NCI-H128 (cell line): Measurements from ENCODE around the gene DNMT3L.
A peak's percentile ranks its signal among the peaks of the same experiment; 100 is the strongest.
"Not testable (repeated sequence)": the region's sequence is repeated elsewhere in the genome, so short reads cannot be mapped to it uniquely, and the experiment has no call there.

ENCODE experiments used
- DNase-seq: peaks from one replicate; lab custom pipeline; 2025; ENCODE audit not compliant: unreplicated experiment; lab: John Stamatoyannopoulos, UW

Gene DNMT3L

GRCh38 chr21:44261675-44262295 is at the start of gene DNMT3L:
Gene DNMT3L, minus strand, starts transcription at chr21:44261897. Its CDS starts 638 bp downstream, at chr21:44261259.
- no peak for DNase-seq

DNA sequence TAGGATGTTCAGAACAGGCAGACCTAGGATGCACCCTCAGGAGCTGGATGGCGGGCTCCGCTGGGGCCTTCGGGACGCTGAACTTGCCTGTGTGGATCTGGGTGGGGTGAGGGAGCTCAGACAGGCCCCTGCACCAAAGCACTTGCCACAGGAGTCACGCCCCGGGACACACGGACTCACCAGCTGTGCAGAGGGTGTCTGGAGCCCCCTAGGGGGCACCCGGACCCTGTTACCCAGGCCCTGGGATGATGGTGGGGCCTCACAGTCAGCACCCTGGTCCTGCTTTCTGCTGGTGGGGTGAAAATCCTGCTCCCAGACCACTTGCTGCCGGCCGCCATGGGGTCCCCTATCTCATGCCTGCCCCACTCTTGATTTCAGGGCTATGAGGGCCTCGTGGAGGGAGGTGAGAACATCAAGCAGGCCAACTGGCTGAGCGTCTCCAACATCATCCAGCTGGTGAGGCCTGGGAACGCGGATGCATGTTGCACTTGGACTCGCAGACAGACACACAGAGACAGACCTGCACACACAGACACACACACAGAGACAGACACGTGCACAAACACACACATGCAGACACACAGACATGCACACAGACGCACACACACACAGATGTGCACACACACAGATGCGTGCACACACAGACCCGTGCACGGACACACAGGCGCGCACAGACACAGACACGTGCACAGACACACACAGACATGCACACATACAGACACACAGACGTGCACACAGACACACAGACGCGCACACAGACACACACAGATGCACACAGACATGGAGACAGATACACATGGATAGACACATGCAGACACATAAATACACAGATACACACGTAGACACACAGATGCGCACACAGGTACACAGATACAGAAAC is 49.2 kb upstream of the DNMT3L start:
- no peak for DNase-seq

GRCh38 chr21:44306936-44307704 is 45.4 kb upstream of the DNMT3L start:
- DNase-seq: no peak

DNA sequence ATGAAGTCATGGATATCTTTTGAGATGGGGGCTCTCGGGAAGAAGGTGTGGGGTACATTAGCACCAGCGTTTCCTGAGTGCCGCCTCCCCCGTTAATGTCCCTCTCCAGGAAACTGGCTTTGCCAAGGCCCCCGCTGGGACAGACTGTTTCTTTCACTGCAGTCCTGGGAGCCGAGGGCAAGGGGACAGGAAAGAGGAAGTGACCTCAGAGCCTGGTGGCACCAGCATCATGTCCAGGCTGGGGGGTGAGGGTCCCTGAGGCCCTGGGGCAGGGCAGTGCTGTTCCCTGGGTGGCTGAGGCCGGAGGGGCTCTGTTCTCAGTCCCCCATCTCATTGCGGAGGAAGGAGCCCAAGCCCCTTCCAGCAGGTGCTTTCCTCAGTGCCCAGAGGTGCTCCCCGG is 44.0 kb upstream of the DNMT3L start:
- no peak for DNase-seq

- no peak for DNase-seq
Measured at GRCh38 chr21:44304877-44305293, 43.2 kb upstream of the DNMT3L start.

DNA sequence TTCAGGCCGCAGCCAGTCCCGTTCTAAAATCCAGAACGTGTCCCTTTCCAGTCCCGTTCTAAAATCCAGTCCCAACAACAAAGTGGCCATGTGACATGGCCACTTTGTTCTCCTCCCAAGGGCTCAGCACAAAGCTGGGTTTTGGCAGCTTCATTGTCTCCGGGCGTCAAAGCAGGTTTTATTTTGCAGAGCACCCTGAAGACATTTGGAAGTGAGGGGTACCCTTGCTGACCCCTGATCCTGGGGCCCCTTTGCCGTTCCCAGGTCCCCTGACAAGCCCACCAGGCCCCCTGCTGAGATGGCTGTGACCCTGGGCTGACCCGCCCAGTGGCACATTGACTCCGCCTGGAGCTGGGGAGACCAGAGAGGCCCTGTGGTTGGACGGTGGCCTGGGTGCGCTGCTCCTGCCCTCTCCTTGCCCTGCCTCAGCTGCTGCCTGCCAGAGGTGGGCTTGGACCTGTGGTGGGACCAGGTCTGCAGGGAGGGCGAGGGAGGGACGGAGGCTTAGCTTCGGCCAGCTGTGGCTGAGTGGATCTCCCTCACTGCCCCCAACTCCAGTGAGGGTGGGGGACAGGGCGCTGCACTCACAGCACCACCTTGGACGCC is 42.4 kb upstream of the DNMT3L start:
- no peak for DNase-seq

DNA sequence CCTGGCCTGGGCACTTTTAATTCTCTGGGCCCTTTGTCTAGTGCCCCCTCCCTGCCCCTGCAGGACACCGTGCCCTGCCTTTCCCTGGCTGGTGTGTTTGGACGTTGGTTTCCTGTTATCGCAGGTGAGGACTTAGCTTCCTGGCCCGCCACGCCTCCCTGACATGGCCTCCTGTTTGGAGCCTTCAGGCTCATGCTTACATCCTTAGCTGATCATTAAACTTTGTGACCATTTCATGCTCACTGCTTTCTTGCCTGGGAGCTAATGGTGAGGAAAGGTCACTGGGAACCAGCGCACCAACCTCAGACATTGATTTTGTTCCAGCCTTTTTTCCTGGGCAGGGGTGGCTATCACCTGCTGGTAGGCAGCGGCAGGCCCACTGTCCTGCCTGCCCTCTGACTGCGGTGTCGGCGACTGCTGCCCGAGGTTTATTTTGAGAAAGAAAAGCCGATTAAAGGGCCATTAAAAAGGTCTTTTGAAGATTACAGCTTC is 41.8 kb upstream of the DNMT3L start:
- DNase-seq: no peak

- DNase-seq: not testable (repeated sequence)
Measured at GRCh38 chr21:44302573-44303401, 41.1 kb upstream of the DNMT3L start.

DNA sequence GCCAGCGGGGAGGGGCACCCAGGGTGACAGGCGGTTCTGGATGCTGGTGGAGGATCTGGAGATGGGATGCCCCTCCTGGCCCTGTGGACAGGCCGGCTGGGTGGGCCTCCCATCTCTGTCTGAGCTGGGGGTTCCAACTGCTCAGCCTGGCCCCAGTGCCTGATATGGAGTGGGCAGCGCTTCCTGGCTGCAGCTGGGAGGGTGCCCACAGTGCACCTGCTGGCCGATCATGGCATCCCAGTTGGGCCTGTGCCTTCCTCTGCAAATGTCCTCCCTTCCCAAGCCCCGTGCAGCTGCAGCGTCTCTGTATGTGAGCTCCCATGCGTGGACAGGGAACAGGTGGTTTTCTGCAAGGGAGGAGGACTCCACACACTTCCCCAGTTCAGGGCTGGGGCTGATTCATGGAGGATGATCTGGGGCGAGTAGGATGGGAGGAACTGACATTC is 40.3 kb upstream of the DNMT3L start:
- no peak for DNase-seq

DNA sequence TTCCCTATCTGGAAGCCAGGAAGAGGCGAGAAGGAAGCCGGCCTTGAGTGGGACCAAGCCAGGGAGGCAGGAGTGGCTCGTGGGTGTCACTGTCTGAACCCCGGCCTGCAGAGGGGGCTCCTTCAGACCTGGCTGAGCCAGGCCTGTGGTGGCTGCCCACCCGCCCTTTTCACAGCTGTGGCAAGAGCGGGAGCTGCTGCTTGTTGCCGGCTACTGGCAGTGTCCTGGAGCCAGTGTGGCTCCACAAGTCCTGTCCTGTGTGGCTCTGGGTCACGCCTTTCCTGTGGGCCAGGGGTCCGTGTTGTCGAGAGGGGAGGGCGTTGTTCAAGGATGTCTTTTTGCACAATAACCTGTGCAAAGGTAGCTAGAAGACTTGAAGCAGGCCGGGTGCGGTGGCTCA is 39.4 kb upstream of the DNMT3L start:
- no peak for DNase-seq

GRCh38 chr21:44300262-44300959 is 38.7 kb upstream of the DNMT3L start:
- DNase-seq: no peak

GRCh38 chr21:44299458-44300261 is 38.0 kb upstream of the DNMT3L start, which contains the start of gene PFKL:
Gene PFKL, plus strand, starts transcription at chr21:44300053. Its CDS starts 53 bp downstream, at chr21:44300106.
- DNase-seq: no peak

DNA sequence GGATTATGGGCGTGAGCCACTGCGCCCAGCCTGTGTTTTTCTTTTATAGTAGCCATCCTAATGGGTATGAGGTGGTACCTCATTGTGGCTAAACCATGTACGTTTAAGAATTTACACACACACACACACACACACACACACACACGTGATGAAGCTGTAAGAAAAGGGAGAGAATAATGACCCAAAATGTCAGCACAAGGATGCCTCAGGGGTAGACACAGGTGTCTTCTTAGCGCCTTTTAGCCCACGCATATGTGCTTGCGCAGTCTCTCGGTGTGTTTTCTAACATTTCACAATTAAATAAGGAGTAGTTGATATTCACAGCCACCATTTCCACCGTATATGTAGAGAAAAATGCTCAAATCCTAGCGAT is 37.4 kb upstream of the DNMT3L start:
- no peak for DNase-seq

DNA sequence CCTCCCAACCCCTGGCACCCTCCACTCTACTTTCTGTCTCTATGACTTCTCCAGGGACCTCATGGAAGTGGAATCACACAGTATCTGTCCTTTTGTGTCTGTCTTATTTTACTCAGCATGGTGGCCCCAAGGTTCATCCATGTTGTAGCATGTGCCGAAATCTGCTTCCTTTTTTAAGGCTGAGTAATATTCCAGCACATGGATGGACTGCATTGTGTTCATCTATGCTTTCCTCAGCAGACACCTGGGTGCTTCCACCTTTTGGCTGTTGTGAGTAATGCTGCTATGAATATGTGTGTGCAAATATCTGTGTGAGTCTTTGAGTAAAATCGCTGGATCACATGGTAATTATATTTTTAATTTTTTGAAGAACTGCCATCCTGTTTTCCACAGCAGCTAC is 36.6 kb upstream of the DNMT3L start:
- DNase-seq: no peak

DNA sequence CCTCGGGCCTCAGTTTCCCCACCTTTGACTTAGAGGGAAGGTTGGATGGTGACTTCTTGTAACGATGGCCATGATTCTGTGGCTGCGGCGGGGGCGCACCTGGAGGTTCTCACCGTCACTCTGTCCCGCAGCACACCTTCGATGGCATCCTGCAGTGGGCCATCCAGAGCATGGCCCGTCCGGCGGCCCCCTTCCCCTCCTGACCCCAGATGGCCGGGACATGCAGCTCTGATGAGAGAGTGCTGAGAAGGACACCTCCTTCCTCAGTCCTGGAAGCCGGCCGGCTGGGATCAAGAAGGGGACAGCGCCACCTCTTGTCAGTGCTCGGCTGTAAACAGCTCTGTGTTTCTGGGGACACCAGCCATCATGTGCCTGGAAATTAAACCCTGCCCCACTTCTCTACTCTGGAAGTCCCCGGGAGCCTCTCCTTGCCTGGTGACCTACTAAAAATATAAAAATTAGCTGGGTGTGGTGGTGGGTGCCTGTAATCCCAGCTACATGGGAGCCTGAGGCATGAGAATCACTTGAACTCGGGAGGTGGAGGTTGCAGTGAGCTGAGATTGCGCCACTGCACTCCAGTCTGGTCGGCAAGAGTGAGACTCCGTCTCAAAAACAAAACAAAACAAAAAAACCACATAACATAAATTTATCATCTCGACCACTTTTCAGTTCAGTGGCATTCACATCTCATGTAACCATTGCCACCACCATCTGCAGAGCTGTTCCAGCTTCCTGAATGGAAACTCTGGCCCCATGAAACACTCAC is 36.0 kb upstream of the DNMT3L start:
- DNase-seq: peak; percentile 80

DNA sequence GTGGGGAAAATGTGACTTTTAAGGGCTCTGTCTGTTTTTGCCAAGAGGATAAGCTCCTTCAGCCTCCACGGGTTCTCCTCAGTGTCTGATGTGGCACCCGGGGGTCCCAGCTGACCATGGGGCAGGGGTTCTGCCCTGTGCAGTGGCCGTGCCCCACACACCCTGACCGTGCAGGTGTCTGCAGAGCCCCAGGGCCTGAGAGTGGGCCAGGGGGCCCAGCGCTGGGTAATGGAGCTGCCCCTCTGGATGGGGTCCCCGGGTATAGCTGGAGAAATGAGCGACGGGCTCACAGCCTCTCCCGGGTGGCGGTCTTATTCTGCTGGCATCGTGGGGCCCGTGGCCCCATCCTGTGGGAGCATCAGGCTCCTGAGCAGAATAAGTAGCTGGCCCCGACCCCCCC is 35.2 kb upstream of the DNMT3L start:
- no peak for DNase-seq

DNA sequence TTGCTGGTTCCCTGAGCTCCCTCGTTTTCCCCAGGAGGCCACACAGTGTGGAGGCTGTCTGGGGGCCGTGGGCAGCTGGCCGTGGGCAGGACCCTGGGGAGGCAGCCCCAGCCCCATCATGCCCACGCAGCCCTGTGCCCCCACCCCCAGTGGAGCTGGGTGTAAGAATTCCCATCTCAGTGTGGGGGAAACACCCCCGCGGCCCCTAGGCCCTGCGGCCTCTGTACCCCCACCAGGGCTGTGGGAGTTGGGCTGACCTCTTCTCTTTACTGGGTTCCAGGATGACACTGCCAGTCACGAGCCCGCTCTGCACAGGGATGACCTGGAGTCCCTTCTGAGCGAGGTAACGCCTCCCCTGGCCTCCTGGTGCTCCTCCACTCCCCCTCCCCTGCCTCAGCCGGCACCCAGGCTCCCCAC is 34.4 kb upstream of the DNMT3L start:
- no peak for DNase-seq

DNA sequence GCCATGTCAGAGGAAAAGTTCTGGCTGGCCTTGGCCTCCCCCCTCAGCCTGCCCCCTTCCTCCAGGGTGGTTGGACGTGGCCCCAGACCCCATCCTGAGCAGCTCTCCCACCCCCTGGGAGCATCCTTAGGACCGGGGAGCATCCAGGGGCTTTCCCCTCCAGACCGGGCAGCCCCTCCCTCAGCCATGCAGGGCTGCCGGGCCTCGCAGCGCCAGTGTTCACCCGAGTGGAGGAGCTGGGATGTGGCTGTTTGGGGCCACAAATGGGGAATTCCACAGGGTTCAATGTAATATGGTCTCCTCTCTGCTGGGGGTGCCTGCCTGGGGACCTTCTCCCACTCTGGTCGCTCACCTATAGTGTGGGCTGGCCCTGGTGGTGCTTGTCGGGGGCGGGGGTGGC is 33.9 kb upstream of the DNMT3L start:
- no peak for DNase-seq
